GM21723 (cell line): ENCODE results near the gene WNT3A.

Experiments used
- ATAC-seq: cut with Tn5 transposase; IDR thresholded peaks from one replicate; pipeline ENCODE4 v1.9.1; 2021; ENCODE audit warnings: mild to moderate bottlenecking, moderate library complexity; ENCODE audit not compliant: unreplicated experiment

Gene WNT3A

DNA sequence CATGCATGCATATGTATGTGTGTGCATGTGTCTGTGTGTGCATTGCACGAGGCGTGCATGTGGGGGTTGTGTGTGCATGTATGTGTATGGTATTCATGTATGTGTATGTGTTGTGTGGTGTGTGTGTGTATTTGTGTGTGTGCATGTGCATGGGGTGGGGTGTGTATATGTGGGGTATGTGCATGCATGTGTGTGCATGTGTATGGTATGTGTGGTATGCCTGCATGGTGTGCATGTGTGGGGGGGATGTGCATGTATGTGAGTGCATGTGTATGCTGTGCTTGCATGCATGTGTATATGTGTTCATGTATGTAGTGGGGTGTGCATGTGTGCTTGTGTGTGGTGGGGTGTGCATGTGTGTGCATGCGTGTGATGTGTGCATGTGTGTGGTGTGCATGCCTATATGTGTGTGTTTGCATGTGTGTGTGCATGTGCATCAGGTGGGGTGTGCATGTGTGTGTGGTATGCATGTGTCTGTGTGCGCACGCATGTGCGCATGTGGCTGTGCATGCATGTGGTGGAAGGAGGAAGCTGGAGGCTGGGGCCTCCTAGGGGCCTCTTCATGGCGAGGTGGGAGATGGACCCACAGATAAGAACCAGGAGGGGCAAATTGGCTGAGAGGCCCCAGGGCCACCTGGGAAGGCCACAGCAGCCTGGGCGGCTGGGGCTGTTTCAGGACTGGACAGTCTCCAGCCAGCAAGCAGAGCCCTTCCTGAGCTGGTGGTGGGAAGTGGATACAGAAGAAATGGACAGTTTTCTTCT lies 39.8 kb downstream of the WNT3A start:
- no peak for ATAC-seq

DNA sequence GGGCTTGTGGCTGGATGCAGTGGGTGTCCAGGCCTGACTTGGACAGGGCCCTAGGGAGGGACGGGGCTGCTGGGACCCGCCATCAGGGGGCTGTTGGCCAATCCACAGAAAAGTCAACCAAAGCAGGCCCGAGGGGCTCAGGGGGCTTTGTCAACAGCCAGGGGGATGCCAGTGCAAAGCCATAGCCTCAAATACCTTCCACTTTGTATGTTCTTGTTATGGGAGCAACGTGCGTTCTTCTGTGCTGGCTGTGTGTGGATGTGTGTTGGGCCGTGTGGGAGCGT lies 40.3 kb downstream of the WNT3A start:
- ATAC-seq: no peak

DNA sequence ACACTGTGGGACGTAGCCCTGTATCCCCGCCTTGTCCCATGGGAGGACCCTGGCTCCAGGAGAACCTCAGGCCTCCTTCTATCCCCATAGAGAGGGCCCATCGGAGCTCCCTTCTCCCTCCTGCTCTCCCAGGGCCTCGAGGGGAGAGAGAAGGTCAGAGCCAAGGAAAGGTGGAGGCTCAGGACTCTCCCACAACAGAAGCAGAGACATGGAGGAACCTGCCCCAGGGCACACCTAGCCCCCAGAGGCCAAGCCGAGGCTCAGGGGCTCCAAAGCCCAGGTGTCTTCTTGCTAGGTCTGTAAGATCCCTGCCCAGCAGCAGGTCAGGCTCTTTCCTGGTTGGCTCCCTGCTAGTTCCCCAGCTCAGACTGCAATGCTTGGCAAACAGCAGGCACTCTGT lies 41.3 kb downstream of the WNT3A start:
- no peak for ATAC-seq

DNA sequence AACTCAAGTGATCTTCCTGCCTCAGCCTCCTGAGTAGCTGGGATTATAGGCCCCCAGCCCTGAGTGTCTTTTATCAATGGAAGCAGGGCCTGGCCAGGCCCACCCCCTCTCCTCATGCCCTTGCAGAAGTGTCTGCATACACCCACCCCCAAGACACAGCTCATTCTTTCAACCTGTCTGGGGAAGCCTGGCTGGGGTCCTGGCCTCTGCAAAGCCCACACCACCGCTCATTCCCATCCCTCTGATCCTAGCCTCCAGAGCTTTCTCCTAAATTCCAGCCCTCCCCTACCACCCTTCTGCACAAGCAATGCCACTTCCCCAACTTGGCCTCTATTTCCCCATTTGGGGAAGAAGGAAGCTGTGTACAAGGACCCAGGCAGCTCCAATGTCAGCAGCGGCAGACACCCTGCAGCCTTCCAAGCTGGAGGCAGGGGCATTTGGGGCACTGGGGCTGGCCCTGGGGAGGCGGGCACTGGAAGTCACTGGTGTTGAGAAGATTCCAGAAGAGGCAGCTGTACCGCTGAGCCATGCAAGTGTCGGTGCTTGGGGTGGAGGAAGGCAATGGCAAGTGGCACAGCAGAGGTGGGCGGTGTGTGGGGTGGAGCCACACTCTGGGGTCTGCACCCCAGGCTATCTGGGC lies 42.0 kb downstream of the WNT3A start:
- no peak for ATAC-seq

DNA sequence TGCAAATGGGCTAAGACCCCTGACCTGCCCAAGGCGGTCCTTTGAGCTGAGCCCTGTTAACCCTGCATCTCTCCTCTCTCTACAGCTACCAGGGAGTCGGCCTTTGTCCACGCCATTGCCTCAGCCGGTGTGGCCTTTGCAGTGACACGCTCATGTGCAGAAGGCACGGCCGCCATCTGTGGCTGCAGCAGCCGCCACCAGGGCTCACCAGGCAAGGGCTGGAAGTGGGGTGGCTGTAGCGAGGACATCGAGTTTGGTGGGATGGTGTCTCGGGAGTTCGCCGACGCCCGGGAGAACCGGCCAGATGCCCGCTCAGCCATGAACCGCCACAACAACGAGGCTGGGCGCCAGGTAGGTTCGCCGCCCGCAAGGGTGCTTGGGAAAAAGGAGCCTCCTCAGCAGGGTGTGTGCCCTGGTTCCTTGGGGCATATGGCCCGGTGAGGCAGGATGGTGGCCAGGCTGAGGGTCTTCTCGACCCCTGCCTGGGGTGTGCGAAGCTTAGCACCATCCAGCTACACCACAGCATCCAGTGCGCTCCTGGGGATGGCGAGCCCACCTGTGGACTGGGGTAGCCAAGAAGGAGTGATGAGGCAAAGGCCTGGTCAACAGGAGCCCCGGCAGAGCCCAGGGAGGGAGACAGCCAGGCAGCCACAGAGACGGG lies 43.9 kb downstream of the WNT3A start:
- ATAC-seq: no peak

DNA sequence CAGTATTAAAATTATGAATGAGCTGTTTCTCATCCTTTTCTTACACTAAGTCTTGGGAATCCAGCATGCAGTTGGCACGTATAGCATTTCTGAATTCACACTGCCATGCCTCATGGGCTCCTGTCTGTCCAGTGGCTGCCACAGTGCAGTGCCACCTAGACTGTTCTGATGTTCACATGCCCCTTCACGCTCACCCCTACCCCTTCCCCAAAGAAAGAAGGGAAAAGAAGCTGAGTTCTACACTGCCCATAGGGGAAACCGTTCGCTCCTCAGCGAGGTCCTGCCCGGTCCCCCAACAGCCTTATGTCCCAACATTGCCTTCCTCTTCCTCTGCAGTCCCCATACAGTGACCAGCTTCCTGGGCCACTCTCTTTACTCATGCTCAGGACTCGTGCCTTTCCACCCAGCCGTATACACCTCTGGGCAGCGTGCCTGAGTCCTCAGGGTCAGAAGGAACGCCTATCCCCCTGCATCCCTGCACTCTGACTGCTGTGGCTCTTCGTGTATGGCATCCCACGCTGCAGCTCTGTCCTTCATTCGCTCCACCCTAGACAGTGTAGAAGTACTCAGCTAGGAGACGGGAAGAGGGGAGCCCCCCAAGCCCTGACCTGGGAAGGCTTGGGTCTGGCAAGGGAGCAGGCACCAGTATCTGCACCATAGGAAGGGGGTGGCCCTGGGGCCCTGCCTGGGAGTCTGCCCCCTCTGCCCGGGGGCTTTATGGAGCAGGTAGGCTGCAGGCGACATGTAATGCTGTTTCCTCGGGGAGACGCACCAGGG lies 51.6 kb downstream of the WNT3A start:
- no peak for ATAC-seq

DNA sequence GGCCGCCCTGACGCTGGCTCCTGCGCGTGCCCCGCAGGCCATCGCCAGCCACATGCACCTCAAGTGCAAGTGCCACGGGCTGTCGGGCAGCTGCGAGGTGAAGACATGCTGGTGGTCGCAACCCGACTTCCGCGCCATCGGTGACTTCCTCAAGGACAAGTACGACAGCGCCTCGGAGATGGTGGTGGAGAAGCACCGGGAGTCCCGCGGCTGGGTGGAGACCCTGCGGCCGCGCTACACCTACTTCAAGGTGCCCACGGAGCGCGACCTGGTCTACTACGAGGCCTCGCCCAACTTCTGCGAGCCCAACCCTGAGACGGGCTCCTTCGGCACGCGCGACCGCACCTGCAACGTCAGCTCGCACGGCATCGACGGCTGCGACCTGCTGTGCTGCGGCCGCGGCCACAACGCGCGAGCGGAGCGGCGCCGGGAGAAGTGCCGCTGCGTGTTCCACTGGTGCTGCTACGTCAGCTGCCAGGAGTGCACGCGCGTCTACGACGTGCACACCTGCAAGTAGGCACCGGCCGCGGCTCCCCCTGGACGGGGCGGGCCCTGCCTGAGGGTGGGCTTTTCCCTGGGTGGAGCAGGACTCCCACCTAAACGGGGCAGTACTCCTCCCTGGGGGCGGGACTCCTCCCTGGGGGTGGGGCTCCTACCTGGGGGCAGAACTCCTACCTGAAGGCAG lies 52.3 kb downstream of the WNT3A start:
- ATAC-seq: no peak

DNA sequence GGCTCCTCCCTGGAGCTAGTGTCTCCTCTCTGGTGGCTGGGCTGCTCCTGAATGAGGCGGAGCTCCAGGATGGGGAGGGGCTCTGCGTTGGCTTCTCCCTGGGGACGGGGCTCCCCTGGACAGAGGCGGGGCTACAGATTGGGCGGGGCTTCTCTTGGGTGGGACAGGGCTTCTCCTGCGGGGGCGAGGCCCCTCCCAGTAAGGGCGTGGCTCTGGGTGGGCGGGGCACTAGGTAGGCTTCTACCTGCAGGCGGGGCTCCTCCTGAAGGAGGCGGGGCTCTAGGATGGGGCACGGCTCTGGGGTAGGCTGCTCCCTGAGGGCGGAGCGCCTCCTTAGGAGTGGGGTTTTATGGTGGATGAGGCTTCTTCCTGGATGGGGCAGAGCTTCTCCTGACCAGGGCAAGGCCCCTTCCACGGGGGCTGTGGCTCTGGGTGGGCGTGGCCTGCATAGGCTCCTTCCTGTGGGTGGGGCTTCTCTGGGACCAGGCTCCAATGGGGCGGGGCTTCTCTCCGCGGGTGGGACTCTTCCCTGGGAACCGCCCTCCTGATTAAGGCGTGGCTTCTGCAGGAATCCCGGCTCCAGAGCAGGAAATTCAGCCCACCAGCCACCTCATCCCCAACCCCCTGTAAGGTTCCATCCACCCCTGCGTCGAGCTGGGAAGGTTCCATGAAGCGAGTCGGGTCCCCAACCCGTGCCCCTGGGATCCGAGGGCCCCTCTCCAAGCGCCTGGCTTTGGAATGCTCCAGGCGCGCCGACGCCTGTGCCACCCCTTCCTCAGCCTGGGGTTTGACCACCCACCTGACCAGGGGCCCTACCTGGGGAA lies 53.0 kb downstream of the WNT3A start:
- no peak for ATAC-seq

DNA sequence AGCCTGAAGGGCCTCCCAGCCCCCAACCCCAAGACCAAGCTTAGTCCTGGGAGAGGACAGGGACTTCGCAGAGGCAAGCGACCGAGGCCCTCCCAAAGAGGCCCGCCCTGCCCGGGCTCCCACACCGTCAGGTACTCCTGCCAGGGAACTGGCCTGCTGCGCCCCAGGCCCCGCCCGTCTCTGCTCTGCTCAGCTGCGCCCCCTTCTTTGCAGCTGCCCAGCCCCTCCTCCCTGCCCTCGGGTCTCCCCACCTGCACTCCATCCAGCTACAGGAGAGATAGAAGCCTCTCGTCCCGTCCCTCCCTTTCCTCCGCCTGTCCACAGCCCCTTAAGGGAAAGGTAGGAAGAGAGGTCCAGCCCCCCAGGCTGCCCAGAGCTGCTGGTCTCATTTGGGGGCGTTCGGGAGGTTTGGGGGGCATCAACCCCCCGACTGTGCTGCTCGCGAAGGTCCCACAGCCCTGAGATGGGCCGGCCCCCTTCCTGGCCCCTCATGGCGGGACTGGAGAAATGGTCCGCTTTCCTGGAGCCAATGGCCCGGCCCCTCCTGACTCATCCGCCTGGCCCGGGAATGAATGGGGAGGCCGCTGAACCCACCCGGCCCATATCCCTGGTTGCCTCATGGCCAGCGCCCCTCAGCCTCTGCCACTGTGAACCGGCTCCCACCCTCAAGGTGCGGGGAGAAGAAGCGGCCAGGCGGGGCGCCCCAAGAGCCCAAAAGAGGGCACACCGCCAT lies 53.8 kb downstream of the WNT3A start:
- no peak for ATAC-seq

DNA sequence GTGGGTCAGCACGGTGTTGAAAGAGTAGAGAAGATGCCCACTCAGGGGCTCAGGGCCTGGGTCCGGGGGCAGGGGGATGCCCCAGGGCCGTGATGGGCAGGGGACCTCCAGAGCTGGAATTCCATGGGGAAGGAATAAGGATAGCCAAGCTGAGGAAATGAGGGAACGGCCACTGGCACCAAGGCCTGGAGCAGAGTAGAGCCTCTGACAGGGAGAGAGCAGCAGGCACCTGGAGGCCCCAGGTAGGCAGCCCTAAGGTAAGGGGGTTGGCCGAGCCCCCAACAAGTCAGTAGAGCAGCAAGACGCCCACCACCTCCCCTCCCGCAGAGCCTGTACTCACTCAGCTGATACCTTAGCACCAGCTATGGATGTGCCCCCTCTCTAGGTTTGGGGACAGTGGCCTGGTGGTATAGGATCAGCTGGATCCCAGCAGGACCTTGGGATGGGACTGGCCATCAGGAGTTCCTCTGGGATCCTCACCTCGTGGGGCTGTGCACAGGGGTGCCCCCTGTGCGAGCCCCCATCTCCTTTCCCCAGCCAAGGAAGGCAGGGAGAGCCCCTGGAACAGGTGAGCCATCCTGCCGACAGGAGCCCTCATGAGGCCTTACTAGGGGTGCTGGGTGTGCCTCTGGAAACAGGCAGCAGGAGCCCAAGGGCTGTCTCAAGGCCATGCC lies 54.8 kb downstream of the WNT3A start:
- ATAC-seq: no peak

DNA sequence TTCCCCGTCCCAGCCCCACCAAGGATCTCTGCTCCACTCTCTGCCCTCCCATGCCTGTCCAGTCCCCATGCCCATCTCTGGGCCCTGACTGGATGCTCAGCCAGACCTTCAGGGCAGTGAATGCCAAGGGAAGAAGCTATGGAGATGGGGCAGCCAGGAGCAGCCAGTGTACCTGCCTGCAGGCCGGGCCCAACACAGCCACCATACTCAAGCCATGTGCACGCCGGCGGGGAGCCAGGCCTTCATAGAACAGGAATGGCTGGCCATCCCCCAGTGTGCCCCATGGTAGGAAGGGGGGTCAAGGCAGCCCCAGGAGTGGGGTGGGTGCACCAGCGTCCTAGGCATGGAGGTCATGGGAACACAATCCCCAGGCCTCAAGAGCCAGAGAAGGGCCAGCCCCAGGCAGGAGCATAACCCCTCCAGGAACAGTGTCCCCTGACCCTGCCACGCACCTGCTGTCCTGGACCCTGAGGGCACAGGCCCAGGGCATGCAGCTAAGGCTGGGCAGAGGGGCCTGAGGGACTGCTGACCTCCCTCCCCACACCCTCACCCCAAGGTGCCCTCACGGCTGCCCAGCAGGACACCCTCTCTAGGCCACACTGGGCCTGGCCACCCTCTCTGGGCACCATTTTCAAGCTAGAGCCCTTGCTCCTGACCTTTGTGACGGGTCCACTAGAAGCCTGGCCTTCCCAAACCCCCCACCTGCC lies 55.4 kb downstream of the WNT3A start:
- no peak for ATAC-seq

DNA sequence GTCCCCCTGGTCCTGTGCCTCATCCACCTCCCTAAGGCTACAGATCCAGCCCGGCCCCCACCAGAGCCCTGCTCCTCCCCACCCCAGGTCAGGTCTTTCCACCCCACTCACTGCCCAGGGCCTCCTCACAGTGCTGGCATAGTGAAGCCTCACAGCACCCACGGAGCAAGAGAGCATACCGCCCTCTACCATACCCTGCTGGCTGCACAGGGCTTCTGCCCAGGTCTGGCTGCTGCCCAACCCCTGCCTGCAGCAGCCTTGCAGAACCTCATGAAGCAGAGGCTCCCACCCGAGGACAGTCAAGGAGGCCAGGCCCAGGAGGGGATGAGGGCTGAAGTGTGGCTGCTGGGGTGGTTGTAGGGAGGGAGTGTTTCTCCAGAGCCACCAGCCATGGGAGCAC lies 56.0 kb downstream of the WNT3A start:
- no peak for ATAC-seq

DNA sequence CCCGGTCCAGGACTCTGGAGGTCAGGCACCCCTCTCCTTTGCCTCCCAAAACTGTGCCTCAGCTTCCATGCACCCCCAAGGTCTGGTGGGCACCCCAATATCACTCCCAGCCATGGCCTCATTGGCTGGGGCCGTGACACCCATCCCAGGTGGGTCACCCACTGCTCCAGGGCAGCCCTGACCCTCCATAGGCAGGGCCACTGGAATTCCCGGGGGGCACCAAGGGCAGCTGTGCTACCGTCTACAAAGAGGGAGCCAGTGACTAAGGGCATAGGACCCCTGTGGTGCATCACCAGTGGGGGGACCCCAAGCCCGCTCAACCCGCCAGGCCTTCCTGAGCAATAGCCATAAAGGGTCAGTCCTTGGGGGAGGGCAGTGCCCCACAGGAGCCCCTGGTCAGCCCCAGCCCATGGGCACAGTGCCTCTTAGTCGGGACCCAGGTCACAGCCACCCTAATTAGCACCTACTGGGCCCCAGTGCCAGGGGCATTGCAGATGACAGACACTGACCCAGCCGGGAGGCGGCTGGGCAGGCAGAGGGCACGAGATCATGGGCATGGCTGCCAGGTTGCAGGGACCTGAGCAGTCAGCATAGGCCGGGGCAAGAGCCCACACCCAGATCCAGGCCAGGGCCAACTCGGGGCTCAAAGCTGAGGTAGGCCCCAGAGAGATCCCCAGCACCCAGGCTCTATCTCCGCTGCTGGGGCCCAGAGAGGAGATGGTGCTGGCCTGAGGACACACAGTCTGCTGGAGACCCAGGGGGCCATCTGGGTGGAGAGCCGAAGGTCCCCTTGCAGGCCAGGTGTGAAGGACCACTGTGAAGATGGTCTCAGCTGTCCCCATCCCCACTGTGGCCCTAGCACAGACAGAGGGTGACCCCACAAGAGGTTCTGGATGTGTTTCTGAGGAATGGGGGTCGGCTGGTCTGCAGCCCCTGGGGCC lies 56.7 kb downstream of the WNT3A start:
- ATAC-seq: no peak

DNA sequence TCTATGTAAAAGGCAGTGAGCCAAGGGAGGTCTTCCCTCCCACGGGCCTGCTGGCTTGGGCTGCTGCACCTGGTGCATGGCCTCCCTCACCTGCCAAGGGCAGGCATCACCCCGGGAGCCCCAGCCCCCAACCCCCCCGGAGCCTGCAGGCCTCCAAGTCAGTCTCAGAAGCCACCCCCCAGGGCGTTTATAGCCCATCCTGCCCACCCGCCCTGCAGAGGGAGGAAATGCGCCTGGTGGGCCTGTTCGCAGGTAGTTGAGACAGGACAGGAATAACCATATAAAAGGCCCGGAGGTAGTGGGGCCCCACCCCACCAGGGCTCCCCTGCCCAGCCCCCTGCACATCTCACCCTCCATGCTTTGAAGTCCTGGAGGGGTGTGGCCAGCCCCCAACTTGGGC lies 57.5 kb downstream of the WNT3A start:
- no peak for ATAC-seq

DNA sequence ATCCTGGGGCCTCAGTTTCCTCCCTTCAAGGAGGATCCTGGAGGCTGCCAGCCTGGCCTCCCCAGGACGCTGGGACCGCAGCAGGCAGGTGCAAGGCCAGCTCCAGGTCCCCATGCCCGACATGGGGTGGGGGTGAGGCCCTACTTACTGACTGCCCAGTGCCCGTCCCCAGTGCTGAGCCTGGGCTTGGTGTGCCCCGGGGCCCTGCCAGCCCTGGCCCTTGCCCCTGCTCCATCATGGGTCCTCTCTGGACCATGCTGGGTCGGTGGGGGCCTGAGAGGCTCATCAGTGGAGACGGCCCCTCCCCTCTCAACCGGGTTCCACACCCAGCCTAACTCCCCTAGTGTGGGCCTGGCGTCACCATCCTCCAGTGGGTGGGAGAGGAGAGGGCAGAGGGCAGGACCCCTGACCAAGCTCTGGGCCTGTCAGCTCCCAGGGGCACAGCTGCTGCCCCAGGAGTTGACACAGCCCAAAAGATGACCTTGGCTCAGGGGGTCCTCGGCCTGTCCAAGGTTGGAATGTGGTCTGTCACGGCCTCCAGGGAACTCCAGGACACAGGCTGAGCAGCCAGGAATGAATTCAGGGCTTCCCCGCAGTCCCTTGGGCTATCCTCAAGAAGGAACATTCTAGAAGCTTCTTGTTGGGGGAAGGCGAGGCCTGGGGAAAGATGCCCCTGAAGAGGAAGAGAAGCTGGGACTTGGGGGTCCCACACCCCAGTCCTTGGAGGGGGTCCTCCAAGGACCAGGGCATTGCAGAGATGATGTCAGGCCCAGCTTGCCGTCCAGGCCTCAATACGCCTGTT lies 58.1 kb downstream of the WNT3A start:
- no peak for ATAC-seq

DNA sequence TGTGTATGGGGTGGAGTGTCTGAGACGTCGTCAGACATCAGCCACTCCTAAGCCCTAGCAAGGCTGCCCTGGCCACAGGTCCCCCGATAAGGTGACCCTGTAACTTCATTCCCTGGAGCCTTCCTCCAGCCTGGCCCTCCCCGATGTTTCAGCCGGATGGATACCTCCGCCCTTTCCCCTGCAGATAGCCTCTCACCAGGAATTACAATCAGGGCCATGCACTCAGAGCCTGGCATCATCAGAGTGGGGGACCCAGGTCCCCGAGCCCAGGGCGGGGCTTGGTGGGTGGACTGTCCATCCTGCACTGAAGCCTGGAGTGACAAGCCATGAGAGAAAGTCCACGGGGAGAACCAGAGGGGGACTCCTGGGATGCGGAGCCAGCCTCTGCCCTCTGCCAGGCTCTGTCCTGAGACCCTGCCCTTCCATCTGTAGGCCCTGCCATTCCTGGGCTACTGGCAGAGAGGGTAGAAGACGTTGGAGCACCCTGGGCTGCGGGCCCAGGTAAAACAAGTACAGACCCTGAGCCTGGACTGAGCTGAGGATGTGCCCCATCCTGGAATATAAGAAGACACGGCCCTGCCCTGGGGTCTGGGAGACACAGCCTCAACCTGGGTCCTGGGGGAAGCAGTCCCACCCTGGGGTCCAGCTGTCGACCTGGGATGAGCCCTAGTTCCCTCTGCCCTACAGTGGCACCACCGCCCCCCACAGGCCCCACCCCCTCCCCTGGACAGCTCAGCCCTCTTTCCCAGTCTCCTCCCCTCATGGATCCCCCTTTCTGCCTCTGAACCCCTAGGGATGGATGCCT lies 58.9 kb downstream of the WNT3A start:
- no peak for ATAC-seq
